GM12874 (cell line): ENCODE results near the gene SLC6A6.

ENCODE experiments used
- CTCF ChIP-seq: IDR thresholded peaks from 2 replicates; pipeline ENCODE4 v1.5.1; 2011; ENCODE audit warnings: low read depth, mild to moderate bottlenecking, control low read depth, low read length, moderate library complexity; ENCODE audit not compliant: insufficient read depth

Gene SLC6A6

GRCh38 chr3:14435175-14436014, 33.0 kb downstream of the SLC6A6 start:
- no peak for TF ChIP-seq CTCF

- TF ChIP-seq CTCF = no peak
These were observed 34.5 kb downstream of the SLC6A6 start for GRCh38 chr3:14436954-14437281.

- TF ChIP-seq CTCF = no peak
These were observed 35.9 kb downstream of the SLC6A6 start for GRCh38 chr3:14438262-14438661.

GRCh38 chr3:14438929-14439328, 36.5 kb downstream of the SLC6A6 start:
- no peak for TF ChIP-seq CTCF

GRCh38 chr3:14439501-14440167, 37.2 kb downstream of the SLC6A6 start:
- no peak for TF ChIP-seq CTCF

- no peak for TF ChIP-seq CTCF
These were observed 37.7 kb downstream of the SLC6A6 start for GRCh38 chr3:14440168-14440518.

GRCh38 chr3:14440531-14441239, 38.3 kb downstream of the SLC6A6 start:
- no peak for TF ChIP-seq CTCF
